ENCODE data around the gene LENG9. TPM values are rescaled to one million over a fixed set of nuclear protein-coding genes. Genes with fewer than 3 reads are reported as not detected.
"Not testable (repeated sequence)": the region's sequence is repeated elsewhere in the genome, so short reads cannot be mapped to it uniquely, and the experiment has no call there.

LENG9 gene
- total RNA-seq, 1 experiment from 2014 or later = 14.7 TPM

GRCh38 chr19:54506079-54506478 lies 42.5 kb upstream of the LENG9 start:
- CTCF ChIA-PET = interaction anchor here (1.3 to 1.4 kb wide), 2 partner anchors 32 to 33 kb away, joined by 3 read pairs; partner anchors contain the start of gene CDC42EP5
- no TSS peak for BruUV-seq (replicated peaks)
- peaks cover 20% of the 10 kb centered on the region for H3K4me1 Mint-ChIP-seq (ENCODE audit: low read depth, unreplicated experiment)
- DNase-seq = no peak
- no peak for TF ChIP-seq CTCF (IDR thresholded peaks at IDR 0.05; ENCODE audit: unreplicated experiment)
- intact Hi-C loops (cut with micrococcal nuclease; ENCODE audit: unreplicated experiment) = no loop called here
- no peak overlapping the region for H3K27ac Mint-ChIP-seq (ENCODE audit: unreplicated experiment)
- H3K4me3 Mint-ChIP-seq (ENCODE audit: low read depth, unreplicated experiment) = no peak overlapping the region
- peaks cover 2% of the 10 kb centered on the region for H3K9me3 Mint-ChIP-seq (ENCODE audit: low read depth, unreplicated experiment)
- peaks cover 8% of the 10 kb centered on the region for H3K36me3 Mint-ChIP-seq (ENCODE audit: insufficient read depth, unreplicated experiment)
- peaks cover 58% of the 10 kb centered on the region for H3K27me3 Mint-ChIP-seq (ENCODE audit: unreplicated experiment)

- H3K36me3 Mint-ChIP-seq (ENCODE audit: insufficient read depth, unreplicated experiment); BruUV-seq (replicated peaks); H3K9me3 Mint-ChIP-seq (ENCODE audit: low read depth, unreplicated experiment); DNase-seq; H3K4me3 Mint-ChIP-seq (ENCODE audit: low read depth, unreplicated experiment); intact Hi-C loops (cut with micrococcal nuclease; ENCODE audit: unreplicated experiment); H3K27ac Mint-ChIP-seq (ENCODE audit: unreplicated experiment): not testable (repeated sequence)
- CTCF ChIA-PET = interaction anchor here (1.3 to 1.4 kb wide), 2 partner anchors 32 to 33 kb away, joined by 3 read pairs; partner anchors contain the start of gene CDC42EP5
- Mint-ChIP-seq H3K27me3 (ENCODE audit: unreplicated experiment) (peaks cover 56% of the 10 kb centered on the region), H3K4me1 (ENCODE audit: low read depth, unreplicated experiment) (peaks cover 20% of the 10 kb centered on the region)
Measured at GRCh38 chr19:54505542-54505941, 42.0 kb upstream of the LENG9 start.

GRCh38 chr19:54502518-54503048 lies 39.0 kb upstream of the LENG9 start, which contains the start of gene LAIR2:
Gene LAIR2 (plus strand): TSS chr19:54502831. CDS start chr19:54502919, 88 bp downstream.
- no peak within 1 kb of the TSS for H3K4me3 Mint-ChIP-seq (ENCODE audit: low read depth, unreplicated experiment)
- no peak for TF ChIP-seq CTCF (IDR thresholded peaks at IDR 0.05; ENCODE audit: unreplicated experiment)
- peaks cover 2% of the 10 kb centered on the region for H3K9me3 Mint-ChIP-seq (ENCODE audit: low read depth, unreplicated experiment)
- no peak for DNase-seq
- peaks cover 56% of the 10 kb centered on the region for H3K27me3 Mint-ChIP-seq (ENCODE audit: unreplicated experiment)
- H3K27ac Mint-ChIP-seq (ENCODE audit: unreplicated experiment) = no peak within 1 kb of the TSS
- intact Hi-C loops (cut with micrococcal nuclease; ENCODE audit: unreplicated experiment) = no loop called here
- CTCF ChIA-PET = no interaction called here
- BruUV-seq (replicated peaks) = no TSS peak
- H3K4me1 Mint-ChIP-seq (ENCODE audit: low read depth, unreplicated experiment) = peaks cover 17% of the 10 kb centered on the region
- no peaks in the 10 kb centered on the region for H3K36me3 Mint-ChIP-seq (ENCODE audit: insufficient read depth, unreplicated experiment)

- CTCF ChIA-PET; H3K36me3 Mint-ChIP-seq (ENCODE audit: insufficient read depth, unreplicated experiment); H3K27ac Mint-ChIP-seq (ENCODE audit: unreplicated experiment); H3K4me1 Mint-ChIP-seq (ENCODE audit: low read depth, unreplicated experiment); H3K9me3 Mint-ChIP-seq (ENCODE audit: low read depth, unreplicated experiment); DNase-seq; intact Hi-C loops (cut with micrococcal nuclease; ENCODE audit: unreplicated experiment); BruUV-seq (replicated peaks); H3K4me3 Mint-ChIP-seq (ENCODE audit: low read depth, unreplicated experiment): not testable (repeated sequence)
- peaks cover 42% of the 10 kb centered on the region for H3K27me3 Mint-ChIP-seq (ENCODE audit: unreplicated experiment)
Measured at GRCh38 chr19:54498451-54498772, 34.8 kb upstream of the LENG9 start.

GRCh38 chr19:54497747-54498450 lies 34.3 kb upstream of the LENG9 start:
- H3K36me3 Mint-ChIP-seq (ENCODE audit: insufficient read depth, unreplicated experiment); DNase-seq; intact Hi-C loops (cut with micrococcal nuclease; ENCODE audit: unreplicated experiment); H3K9me3 Mint-ChIP-seq (ENCODE audit: low read depth, unreplicated experiment); BruUV-seq (replicated peaks); H3K4me1 Mint-ChIP-seq (ENCODE audit: low read depth, unreplicated experiment); H3K4me3 Mint-ChIP-seq (ENCODE audit: low read depth, unreplicated experiment); H3K27ac Mint-ChIP-seq (ENCODE audit: unreplicated experiment): not testable (repeated sequence)
- peaks cover 47% of the 10 kb centered on the region for H3K27me3 Mint-ChIP-seq (ENCODE audit: unreplicated experiment)
- CTCF ChIA-PET = interaction anchor here (0.5 kb wide), 1 partner anchor 10 kb away, joined by 4 read pairs; no protein-coding TSS in a partner anchor

GRCh38 chr19:54495284-54495683 lies 31.7 kb upstream of the LENG9 start:
- H3K27ac Mint-ChIP-seq (ENCODE audit: unreplicated experiment); H3K4me1 Mint-ChIP-seq (ENCODE audit: low read depth, unreplicated experiment); H3K4me3 Mint-ChIP-seq (ENCODE audit: low read depth, unreplicated experiment); DNase-seq; H3K9me3 Mint-ChIP-seq (ENCODE audit: low read depth, unreplicated experiment); H3K36me3 Mint-ChIP-seq (ENCODE audit: insufficient read depth, unreplicated experiment); CTCF ChIA-PET; BruUV-seq (replicated peaks); intact Hi-C loops (cut with micrococcal nuclease; ENCODE audit: unreplicated experiment): not testable (repeated sequence)
- peaks cover 65% of the 10 kb centered on the region for H3K27me3 Mint-ChIP-seq (ENCODE audit: unreplicated experiment)

All from Calu3 (cell line).